IPS DF 6.9 (cell line): ENCODE results near the gene EXOC4.

Source experiments
- DNase-seq: peaks from one replicate; pipeline ENCODE4 v3.0.0-alpha.2; 2013; ENCODE audit warnings: low read depth, low spot score
- H3K27ac ChIP-seq: one replicate; pipeline ENCODE4 v1.5.1; 2013; ENCODE audit warnings: low read length, control low read depth
- H3K27me3 ChIP-seq: 2 replicates; pipeline ENCODE4 v1.6.1; 2013; ENCODE audit warnings: mild to moderate bottlenecking, low read length; ENCODE audit not compliant: control insufficient read depth, insufficient read depth
- H3K36me3 ChIP-seq: 2 replicates; pipeline ENCODE4 v1.6.1; 2013; ENCODE audit warnings: low read length; ENCODE audit not compliant: control insufficient read depth, insufficient read depth
- H3K4me1 ChIP-seq: 2 replicates; pipeline ENCODE4 v1.6.1; 2013; ENCODE audit warnings: low read length; ENCODE audit not compliant: control insufficient read depth, insufficient read depth
- H3K4me3 ChIP-seq: 2 replicates; pipeline ENCODE4 v1.5.1; 2013; ENCODE audit warnings: mild to moderate bottlenecking, low read length
- H3K9me3 ChIP-seq: 2 replicates; pipeline ENCODE4 v1.6.1; 2013; ENCODE audit warnings: low read length, inconsistent platforms; ENCODE audit not compliant: control insufficient read depth, insufficient read depth
- WGBS: extraction: QIAGEN DNeasy Blood & Tissue Kit; methylation state at CpG from one replicate; pipeline ENCODE4 v1.1.7; 2013; ENCODE audit warnings: mixed read lengths, missing lambda C conversion rate; ENCODE audit not compliant: insufficient read length, insufficient coverage; 5-methylcytosine and 5-hydroxymethylcytosine counted together

EXOC4 gene

DNA sequence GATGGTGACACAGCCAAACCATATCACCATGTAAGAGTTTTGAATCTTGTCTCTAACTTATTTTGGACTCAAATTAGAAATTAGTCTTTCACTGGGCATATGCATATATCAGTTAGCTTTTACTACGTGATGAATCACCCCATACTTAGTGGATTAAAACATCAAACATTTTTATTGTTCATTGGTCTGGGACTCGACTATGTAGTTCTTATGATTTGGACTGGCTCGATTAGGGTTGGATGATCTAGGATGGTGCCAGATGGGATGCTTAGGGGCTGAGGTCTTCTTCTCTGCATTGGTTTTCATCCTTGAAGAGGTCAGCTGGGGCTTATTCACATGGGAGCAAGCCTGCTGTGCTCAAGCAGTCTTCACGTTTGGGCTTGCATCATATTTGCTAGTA, 264.9 kb downstream of the EXOC4 start:
- Histone ChIP-seq H3K36me3 (no peaks in the 10 kb centered on the region), H3K9me3 (no peaks in the 10 kb centered on the region), H3K4me3 (no peak overlapping the region), H3K27me3 (no peaks in the 10 kb centered on the region), H3K4me1 (no peaks in the 10 kb centered on the region), H3K27ac (no peak overlapping the region)
- DNase-seq: no peak
- WGBS: no CpG with 5 or more reads among the region's 4 CpGs

DNA sequence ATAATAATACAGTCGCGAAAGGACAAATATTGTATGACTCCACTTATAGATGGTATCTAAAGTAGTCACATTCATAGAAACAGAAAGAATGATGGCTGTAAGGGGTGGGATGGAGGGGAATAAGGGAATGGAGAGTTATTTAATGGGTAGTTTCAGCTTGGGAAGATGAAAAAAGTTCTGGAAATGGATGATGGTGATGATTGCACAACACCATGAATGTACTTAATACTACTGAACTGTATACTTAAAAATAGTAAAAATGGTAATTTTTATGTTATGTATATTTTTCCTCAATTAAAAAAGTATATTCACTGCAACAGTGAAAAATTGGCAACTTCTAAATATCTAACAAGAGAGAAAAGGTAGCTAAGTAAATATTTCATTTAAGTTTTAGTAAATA, 265.8 kb downstream of the EXOC4 start:
- Histone ChIP-seq H3K36me3 (no peaks in the 10 kb centered on the region), H3K27ac (no peak overlapping the region), H3K27me3 (no peaks in the 10 kb centered on the region), H3K4me3 (no peak overlapping the region), H3K9me3 (no peaks in the 10 kb centered on the region), H3K4me1 (no peaks in the 10 kb centered on the region)
- no peak for DNase-seq
- no CpG with 5 or more reads among the region's 2 CpGs for WGBS

DNA sequence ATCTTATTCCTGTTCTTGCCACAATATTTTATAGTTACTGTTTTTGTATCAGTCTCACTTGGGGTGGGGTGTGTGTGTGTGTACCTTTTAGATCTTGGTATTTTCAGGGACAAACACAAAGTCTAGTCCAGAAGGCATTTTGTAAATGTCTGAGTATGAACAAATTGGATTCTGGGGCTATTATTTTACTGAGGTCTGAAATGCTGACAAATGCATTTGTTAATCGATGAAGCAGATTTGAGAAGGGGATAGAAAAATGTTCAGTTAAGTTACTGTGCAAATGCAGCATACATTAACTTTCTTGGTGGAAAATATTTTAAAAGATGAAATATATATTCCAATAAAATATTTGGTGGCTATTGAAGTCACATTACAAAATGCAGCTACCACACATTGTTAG, 267.4 kb downstream of the EXOC4 start:
- Histone ChIP-seq H3K36me3 (no peaks in the 10 kb centered on the region), H3K4me1 (no peaks in the 10 kb centered on the region), H3K4me3 (no peak overlapping the region), H3K27ac (no peak overlapping the region), H3K9me3 (no peaks in the 10 kb centered on the region), H3K27me3 (no peaks in the 10 kb centered on the region)
- no CpG with 5 or more reads among the region's 1 CpG for WGBS
- no peak for DNase-seq

- no peaks in the 10 kb centered on the region for H3K9me3 ChIP-seq
- H3K4me3 ChIP-seq: no peak overlapping the region
- no CpG with 5 or more reads among the region's 2 CpGs for WGBS
- no peak for DNase-seq
- H3K27ac ChIP-seq: no peak overlapping the region
- no peaks in the 10 kb centered on the region for H3K27me3 ChIP-seq
- no peaks in the 10 kb centered on the region for H3K4me1 ChIP-seq
- no peaks in the 10 kb centered on the region for H3K36me3 ChIP-seq
Observed at GRCh38 chr7:133522501-133522900, 269.6 kb downstream of the EXOC4 start.

DNA sequence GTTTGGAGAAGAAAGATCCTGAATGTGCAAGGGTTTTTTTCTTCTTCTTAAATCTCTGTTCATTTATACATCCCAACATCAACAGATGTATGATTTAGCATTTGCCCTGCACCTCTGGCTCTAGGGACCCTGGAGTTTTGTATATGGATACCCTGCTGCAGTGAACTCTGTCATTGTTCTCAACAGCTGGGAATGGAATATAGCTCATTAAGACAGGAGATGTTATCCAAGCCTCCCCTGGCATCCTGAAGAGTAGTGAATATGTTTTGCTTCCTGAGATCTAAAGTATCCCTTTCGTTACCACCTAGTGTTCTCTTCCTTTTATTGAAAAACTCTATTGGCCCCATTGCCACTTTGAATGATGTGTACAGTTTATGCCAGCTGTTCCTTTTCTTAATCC, 275.9 kb downstream of the EXOC4 start:
- Histone ChIP-seq H3K4me3 (no peak overlapping the region), H3K27ac (no peak overlapping the region), H3K36me3 (no peaks in the 10 kb centered on the region), H3K9me3 (no peaks in the 10 kb centered on the region), H3K27me3 (no peaks in the 10 kb centered on the region), H3K4me1 (no peaks in the 10 kb centered on the region)
- DNase-seq: no peak
- no CpG with 5 or more reads among the region's 1 CpG for WGBS

DNA sequence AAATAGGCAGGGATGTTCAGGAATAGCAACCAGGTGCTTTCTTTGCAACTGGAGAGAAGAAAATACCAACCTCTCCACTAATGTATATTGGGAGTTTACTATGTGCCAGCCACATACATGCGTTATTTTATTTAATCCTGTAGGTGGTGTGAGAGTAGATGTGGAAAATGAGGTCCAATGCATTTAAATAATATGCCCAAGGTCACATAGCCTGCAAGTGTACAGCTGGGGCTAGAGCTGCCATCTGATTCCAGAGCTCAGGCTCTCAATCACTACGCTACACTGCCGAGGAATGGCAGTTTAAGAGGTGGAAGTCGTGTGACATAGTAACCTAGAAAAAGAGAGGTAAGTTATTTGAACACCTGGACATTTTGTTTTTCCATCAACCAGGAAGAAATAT, 277.0 kb downstream of the EXOC4 start:
- Histone ChIP-seq H3K4me1 (no peaks in the 10 kb centered on the region), H3K9me3 (no peaks in the 10 kb centered on the region), H3K4me3 (no peak overlapping the region), H3K27me3 (no peaks in the 10 kb centered on the region), H3K36me3 (no peaks in the 10 kb centered on the region), H3K27ac (no peak overlapping the region)
- no peak for DNase-seq
- whole genome bisulfite sequencing: no CpG with 5 or more reads among the region's 4 CpGs

DNA sequence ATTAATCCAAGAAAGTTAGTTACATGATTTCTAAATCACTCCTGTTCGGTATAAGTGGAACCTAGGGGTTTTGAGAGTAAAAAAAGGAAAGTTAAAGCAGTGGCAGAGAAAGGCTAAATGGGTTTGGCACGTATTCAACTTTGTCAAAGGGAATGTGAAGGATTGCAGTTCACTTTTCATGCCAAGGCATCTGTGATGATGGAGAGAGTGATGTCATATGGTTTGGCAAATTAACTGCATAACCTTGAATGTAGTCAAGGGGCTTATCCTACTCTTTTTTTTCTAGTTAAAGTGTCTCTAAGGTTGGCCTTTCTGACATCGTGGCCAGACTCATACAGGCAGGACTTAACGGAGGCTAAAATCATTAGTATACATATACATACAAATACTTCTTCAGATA, 277.8 kb downstream of the EXOC4 start:
- no peak for DNase-seq
- Histone ChIP-seq H3K4me1 (no peaks in the 10 kb centered on the region), H3K36me3 (no peaks in the 10 kb centered on the region), H3K27me3 (no peaks in the 10 kb centered on the region), H3K4me3 (no peak overlapping the region), H3K9me3 (no peaks in the 10 kb centered on the region), H3K27ac (no peak overlapping the region)
- WGBS: no CpG with 5 or more reads among the region's 4 CpGs

DNA sequence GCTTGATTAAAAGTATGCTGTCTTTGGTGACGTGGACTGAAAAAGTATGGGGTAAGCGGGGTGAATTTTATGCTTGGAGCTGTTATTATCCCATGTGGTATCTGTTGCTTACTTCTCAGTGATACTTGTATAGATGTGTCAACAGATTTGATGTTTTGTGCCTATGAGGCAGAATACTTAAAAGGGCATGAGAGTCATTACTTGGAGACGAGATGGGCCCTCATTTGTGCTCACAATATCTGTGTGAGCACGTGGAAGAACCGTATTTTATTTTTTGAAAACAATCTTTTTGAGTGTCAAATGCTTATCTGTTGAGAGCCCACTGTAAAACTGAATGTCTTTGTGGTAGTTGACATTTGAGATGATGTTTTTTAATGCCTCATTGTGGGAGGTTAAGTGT, 281.9 kb downstream of the EXOC4 start:
- no peak for DNase-seq
- no peak overlapping the region for H3K27ac ChIP-seq
- no peaks in the 10 kb centered on the region for H3K27me3 ChIP-seq
- H3K4me1 ChIP-seq: no peaks in the 10 kb centered on the region
- no peak overlapping the region for H3K4me3 ChIP-seq
- no peaks in the 10 kb centered on the region for H3K9me3 ChIP-seq
- WGBS: no CpG with 5 or more reads among the region's 5 CpGs
- no peaks in the 10 kb centered on the region for H3K36me3 ChIP-seq

DNA sequence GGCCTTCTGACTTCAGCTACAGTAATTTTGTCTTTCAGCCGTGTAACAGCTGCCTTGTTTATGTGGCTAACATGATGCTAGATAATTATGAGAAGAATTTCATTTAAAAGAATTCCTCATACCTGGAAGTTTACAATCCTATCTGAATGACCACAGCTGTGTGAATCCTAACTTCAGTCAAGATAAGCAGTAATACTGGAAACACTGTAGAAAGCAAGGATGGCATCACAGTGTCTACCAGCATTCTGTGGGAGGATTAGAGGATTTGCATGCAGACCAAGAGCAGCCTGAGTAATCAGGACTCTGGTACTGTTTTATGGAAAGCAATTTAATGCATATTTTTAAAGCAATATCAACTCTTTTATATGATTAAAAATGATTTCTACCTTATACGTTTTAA, 282.4 kb downstream of the EXOC4 start:
- no CpG with 5 or more reads among the region's 2 CpGs for WGBS
- H3K9me3 ChIP-seq: no peaks in the 10 kb centered on the region
- DNase-seq: no peak

DNA sequence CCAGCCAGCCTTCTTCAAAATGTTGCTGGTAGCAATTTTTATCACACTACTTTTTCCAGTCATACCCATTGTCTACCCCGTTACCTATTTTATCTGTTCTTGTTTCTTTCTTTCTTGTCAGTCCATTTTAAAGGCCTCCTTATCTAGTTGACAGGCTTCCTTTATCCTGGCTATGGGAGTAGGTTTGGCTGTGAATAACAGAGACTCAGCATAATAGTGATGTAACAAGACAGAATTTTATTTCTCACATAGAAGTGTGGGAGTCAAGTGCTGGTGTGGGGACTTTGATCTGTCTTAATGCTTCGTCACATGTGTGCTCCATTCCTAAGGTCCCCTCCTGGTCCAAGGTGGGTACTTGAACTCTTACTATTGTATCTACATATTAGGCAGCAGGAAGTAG, 283.6 kb downstream of the EXOC4 start:
- no peaks in the 10 kb centered on the region for H3K27me3 ChIP-seq
- no peak overlapping the region for H3K4me3 ChIP-seq
- no peaks in the 10 kb centered on the region for H3K4me1 ChIP-seq
- no peaks in the 10 kb centered on the region for H3K9me3 ChIP-seq
- WGBS: no CpG with 5 or more reads among the region's 2 CpGs
- no peaks in the 10 kb centered on the region for H3K36me3 ChIP-seq
- no peak overlapping the region for H3K27ac ChIP-seq
- no peak for DNase-seq

More for the DNA sequence above, 282.4 kb downstream of the EXOC4 start:
- no peaks in the 10 kb centered on the region for H3K4me1 ChIP-seq
- no peaks in the 10 kb centered on the region for H3K27me3 ChIP-seq
- H3K27ac ChIP-seq: no peak overlapping the region
- H3K4me3 ChIP-seq: no peak overlapping the region
- H3K36me3 ChIP-seq: no peaks in the 10 kb centered on the region

GRCh38 chr7:133539016-133539415, 286.1 kb downstream of the EXOC4 start:
- Histone ChIP-seq H3K4me3 (no peak overlapping the region), H3K4me1 (no peaks in the 10 kb centered on the region), H3K36me3 (no peaks in the 10 kb centered on the region), H3K27ac (no peak overlapping the region), H3K27me3 (no peaks in the 10 kb centered on the region), H3K9me3 (no peaks in the 10 kb centered on the region)
- no peak for DNase-seq
- no CpG with 5 or more reads among the region's 2 CpGs for WGBS
